ENCODE measurements around the gene THBS3. TPM values are rescaled to one million over a fixed set of nuclear protein-coding genes. Genes with fewer than 3 reads are reported as not detected.

Gene THBS3
- total and polyA plus RNA-seq, 2 of the 13 experiments (the other 11 are each of a cell fraction or from before 2014, with no cell fraction given): 0.86 to 3.6 TPM

DNA sequence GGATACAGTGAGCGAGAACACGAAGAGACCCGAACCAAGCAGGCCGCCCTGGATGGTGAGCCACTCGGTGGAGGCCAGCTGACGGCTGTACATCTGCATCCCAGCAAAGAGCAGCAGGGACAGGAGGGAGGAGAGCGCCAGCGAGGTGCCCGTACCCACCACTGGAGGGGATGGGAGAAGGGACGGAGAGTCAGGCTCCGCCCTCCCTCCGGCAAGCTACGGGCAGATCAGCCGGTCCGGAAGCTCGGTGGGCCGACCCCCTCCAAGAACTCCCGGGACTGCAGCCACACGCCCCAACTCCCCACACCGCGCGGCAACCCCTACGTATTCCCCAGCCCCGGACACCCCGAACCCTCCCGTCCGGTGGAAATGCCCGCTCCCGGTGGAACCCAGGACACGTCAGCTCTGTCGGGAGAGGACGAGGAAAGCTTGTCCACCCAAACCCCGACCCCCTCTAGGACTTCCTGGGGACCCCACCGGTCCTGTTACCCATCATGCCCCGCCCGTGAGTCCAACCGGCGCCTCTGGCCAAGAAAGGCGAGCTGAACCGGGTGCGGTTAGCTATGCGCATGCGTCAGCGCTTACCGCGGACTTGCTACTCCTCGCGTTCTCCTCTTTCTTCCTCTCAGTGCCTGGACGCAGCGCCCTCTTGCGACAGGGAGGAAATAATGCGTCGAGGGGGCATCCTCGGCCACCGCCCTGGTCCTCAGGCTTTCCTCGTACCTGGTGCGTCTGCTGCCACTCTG is 34.8 kb downstream of the THBS3 start, which contains the start of gene KRTCAP2 (continued):
- peak; percentile 51 for TF ChIP-seq MLX (CRISPR knock-in tag; IDR thresholded peaks at IDR 0.05)
- peak; percentile 12; the same call in 1 of the 2 replicates for TF ChIP-seq FOXO1 (CRISPR knock-in tag; IDR thresholded peaks at IDR 0.05)
- TF ChIP-seq RBM39 (IDR thresholded peaks at IDR 0.05; ENCODE audit: low read depth, low read length, poor library complexity, severe bottlenecking): peak; percentile 53
- TF ChIP-seq ZNF720 (CRISPR knock-in tag; IDR thresholded peaks at IDR 0.05): no peak
- TF ChIP-seq TEAD3 (CRISPR knock-in tag; optimal IDR thresholded peaks at IDR 0.05; ENCODE audit: borderline replicate concordance): peak; percentile 78
- peak; percentile 84 for TF ChIP-seq RXRA (CRISPR knock-in tag; IDR thresholded peaks at IDR 0.05)
- TF ChIP-seq, protein P1, sequence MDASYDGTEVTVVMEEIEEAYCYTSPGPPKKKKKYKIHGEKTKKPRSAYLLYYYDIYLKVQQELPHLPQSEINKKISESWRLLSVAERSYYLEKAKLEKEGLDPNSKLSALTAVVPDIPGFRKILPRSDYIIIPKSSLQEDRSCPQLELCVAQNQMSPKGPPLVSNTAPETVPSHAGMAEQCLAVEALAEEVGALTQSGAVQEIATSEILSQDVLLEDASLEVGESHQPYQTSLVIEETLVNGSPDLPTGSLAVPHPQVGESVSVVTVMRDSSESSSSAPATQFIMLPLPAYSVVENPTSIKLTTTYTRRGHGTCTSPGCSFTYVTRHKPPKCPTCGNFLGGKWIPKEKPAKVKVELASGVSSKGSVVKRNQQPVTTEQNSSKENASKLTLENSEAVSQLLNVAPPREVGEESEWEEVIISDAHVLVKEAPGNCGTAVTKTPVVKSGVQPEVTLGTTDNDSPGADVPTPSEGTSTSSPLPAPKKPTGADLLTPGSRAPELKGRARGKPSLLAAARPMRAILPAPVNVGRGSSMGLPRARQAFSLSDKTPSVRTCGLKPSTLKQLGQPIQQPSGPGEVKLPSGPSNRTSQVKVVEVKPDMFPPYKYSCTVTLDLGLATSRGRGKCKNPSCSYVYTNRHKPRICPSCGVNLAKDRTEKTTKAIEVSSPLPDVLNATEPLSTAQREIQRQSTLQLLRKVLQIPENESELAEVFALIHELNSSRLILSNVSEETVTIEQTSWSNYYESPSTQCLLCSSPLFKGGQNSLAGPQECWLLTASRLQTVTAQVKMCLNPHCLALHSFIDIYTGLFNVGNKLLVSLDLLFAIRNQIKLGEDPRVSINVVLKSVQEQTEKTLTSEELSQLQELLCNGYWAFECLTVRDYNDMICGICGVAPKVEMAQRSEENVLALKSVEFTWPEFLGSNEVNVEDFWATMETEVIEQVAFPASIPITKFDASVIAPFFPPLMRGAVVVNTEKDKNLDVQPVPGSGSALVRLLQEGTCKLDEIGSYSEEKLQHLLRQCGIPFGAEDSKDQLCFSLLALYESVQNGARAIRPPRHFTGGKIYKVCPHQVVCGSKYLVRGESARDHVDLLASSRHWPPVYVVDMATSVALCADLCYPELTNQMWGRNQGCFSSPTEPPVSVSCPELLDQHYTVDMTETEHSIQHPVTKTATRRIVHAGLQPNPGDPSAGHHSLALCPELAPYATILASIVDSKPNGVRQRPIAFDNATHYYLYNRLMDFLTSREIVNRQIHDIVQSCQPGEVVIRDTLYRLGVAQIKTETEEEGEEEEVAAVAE (CRISPR knock-in tag; IDR thresholded peaks at IDR 0.05; ENCODE audit: borderline replicate concordance): peak; percentile 83; the same call in 1 of the 2 replicates
- TF ChIP-seq ZFP90 (CRISPR knock-in tag; IDR thresholded peaks at IDR 0.05; ENCODE audit: borderline replicate concordance): 0 out of 2 replicates have a peak, but pooled peaks have one; percentile 48
- TF ChIP-seq E2F5 (CRISPR knock-in tag; conservative IDR thresholded peaks at IDR 0.05): no peak
- no peak for TF ChIP-seq ZBTB34 (CRISPR knock-in tag; IDR thresholded peaks at IDR 0.05)
- TF ChIP-seq PCBP1 (IDR thresholded peaks at IDR 0.05; ENCODE audit: borderline replicate concordance, low read depth, low read length): 0 out of 2 replicates have a peak, but pooled peaks have one; percentile 43
- no peak for TF ChIP-seq FOXK2 (IDR thresholded peaks at IDR 0.05)
- TF ChIP-seq KDM5B (CRISPR knock-in tag; IDR thresholded peaks at IDR 0.05; ENCODE audit: borderline replicate concordance): peak; percentile 85; the same call in 1 of the 2 replicates
- no peak for TF ChIP-seq ZNF207 (IDR thresholded peaks at IDR 0.05; ENCODE audit: borderline replicate concordance)
- no peak for TF ChIP-seq ZBTB3 (CRISPR knock-in tag; IDR thresholded peaks at IDR 0.05; ENCODE audit: borderline replicate concordance, low read depth)
- peak; percentile 76 for TF ChIP-seq ETV5 (CRISPR knock-in tag; IDR thresholded peaks at IDR 0.05; ENCODE audit: borderline replicate concordance)
- TF ChIP-seq ELF3 (CRISPR knock-in tag; IDR thresholded peaks at IDR 0.05): peak; percentile 79
- no peak for TF ChIP-seq ZNF234 (CRISPR knock-in tag; conservative IDR thresholded peaks at IDR 0.05)
- TF ChIP-seq RCOR2 (CRISPR knock-in tag; IDR thresholded peaks at IDR 0.05): no peak
- no peak for TF ChIP-seq ZNF552 (CRISPR knock-in tag; IDR thresholded peaks at IDR 0.05; ENCODE audit: borderline replicate concordance)
- no peak for TF ChIP-seq ZBTB44 (CRISPR knock-in tag; IDR thresholded peaks at IDR 0.05)
